Ovary (tissue), 3 donors: Measurements from ENCODE around the gene SYT8.

Source experiments
- POLR2A ChIP-seq: fragments of 450-650 bp; IDR thresholded peaks from one replicate; pipeline ENCODE4 v1.6.1; 2017; ENCODE audit warnings: antibody characterized with exemption, mild to moderate bottlenecking, moderate library complexity
- TF ChIP-seq, protein P1 (sequence below), 3 donors: fragments of 450-650 bp in 2 of 3; fragments of 200-600 bp in 1 of 3; IDR thresholded peaks; one replicate each; pipeline versions ENCODE4 v1.5.1 to v1.8.0; 2016 to 2022; ENCODE audit warnings: antibody characterized with exemption in 3 of 3, mild to moderate bottlenecking in 1 of 3
- donor health status: DM: no; HTN: no; CAD: no.

DNA sequence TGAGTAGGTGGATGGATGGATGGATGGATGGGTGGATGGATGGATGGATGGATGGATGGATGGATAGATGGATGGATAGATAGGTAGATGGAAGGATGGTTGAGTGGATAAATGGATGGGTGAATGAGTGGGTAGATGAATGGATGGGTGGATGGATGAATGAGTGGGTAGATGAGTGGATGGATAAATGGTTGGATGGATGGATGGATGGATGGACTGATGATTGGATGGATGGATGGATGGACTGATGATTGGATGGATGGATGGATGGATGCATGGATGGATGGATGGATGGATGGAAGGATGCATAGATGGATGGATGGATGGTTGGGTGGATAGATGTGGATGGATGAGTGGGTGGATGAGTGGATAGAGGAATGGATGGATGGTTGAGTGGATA lies 13.2 kb upstream of the SYT8 start:
- TF ChIP-seq POLR2A: no peak
- TF ChIP-seq, protein P1, sequence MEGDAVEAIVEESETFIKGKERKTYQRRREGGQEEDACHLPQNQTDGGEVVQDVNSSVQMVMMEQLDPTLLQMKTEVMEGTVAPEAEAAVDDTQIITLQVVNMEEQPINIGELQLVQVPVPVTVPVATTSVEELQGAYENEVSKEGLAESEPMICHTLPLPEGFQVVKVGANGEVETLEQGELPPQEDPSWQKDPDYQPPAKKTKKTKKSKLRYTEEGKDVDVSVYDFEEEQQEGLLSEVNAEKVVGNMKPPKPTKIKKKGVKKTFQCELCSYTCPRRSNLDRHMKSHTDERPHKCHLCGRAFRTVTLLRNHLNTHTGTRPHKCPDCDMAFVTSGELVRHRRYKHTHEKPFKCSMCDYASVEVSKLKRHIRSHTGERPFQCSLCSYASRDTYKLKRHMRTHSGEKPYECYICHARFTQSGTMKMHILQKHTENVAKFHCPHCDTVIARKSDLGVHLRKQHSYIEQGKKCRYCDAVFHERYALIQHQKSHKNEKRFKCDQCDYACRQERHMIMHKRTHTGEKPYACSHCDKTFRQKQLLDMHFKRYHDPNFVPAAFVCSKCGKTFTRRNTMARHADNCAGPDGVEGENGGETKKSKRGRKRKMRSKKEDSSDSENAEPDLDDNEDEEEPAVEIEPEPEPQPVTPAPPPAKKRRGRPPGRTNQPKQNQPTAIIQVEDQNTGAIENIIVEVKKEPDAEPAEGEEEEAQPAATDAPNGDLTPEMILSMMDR (IDR thresholded peaks at IDR 0.05): no peak
